GM21447 (cell line): ENCODE data around the gene SCAMP3.

Experiments used
- ATAC-seq: cut with Tn5 transposase; IDR thresholded peaks from one replicate; pipeline ENCODE4 v1.9.1; 2021; ENCODE audit not compliant: unreplicated experiment

Gene SCAMP3

GRCh38 chr1:155285631-155286044 lies 23.5 kb upstream of the SCAMP3 start:
- no peak for ATAC-seq

GRCh38 chr1:155285063-155285462 lies 22.9 kb upstream of the SCAMP3 start:
- ATAC-seq: no peak

GRCh38 chr1:155284476-155284875 lies 22.3 kb upstream of the SCAMP3 start:
- ATAC-seq: no peak

- no peak for ATAC-seq
Observed at GRCh38 chr1:155282488-155283091, 20.4 kb upstream of the SCAMP3 start.

- no peak for ATAC-seq
Observed at GRCh38 chr1:155279268-155279667, 17.1 kb upstream of the SCAMP3 start.

GRCh38 chr1:155278689-155279160 lies 16.6 kb upstream of the SCAMP3 start:
- ATAC-seq: no peak

- no peak for ATAC-seq
Observed at GRCh38 chr1:155277902-155278688, 15.9 kb upstream of the SCAMP3 start.

- ATAC-seq: peak; percentile 70
Observed at GRCh38 chr1:155277070-155277901, 15.1 kb upstream of the SCAMP3 start, which contains the start of gene HCN3. Gene HCN3 (plus strand): TSS chr1:155277463. CDS start chr1:155277591, 128 bp downstream.

GRCh38 chr1:155273343-155274245 lies 11.4 kb upstream of the SCAMP3 start, which contains the start of gene CLK2:
Gene CLK2 (minus strand): TSS chr1:155273504. CDS start chr1:155270977, 2,527 bp downstream.
- peak; percentile 71 for ATAC-seq

GRCh38 chr1:155272466-155273342 lies 10.5 kb upstream of the SCAMP3 start:
- ATAC-seq: peak; percentile 24

- no peak for ATAC-seq
Observed at GRCh38 chr1:155269381-155269780, 7.2 kb upstream of the SCAMP3 start.

GRCh38 chr1:155268630-155269029 lies 6.5 kb upstream of the SCAMP3 start:
- ATAC-seq: no peak

GRCh38 chr1:155267373-155267772 lies 5.2 kb upstream of the SCAMP3 start:
- ATAC-seq: no peak

- ATAC-seq: no peak
Observed at GRCh38 chr1:155266553-155266952, 4.4 kb upstream of the SCAMP3 start.

GRCh38 chr1:155263067-155263466 lies 907 bp upstream of the SCAMP3 start:
- ATAC-seq: no peak

GRCh38 chr1:155261493-155261851 lies 688 bp downstream of the SCAMP3 start:
- ATAC-seq: no peak

- no peak for ATAC-seq
Observed at GRCh38 chr1:155260276-155260675, 1.9 kb downstream of the SCAMP3 start.

- ATAC-seq: no peak
Observed at GRCh38 chr1:155256058-155256852, 5.9 kb downstream of the SCAMP3 start.
